IPS DF 6.9 (cell line): ENCODE data around the gene HM13.
"Not testable (repeated sequence)": the region's sequence is repeated elsewhere in the genome, so short reads cannot be mapped to it uniquely, and the experiment has no call there.

Experiments used
- DNase-seq: peaks from one replicate; pipeline ENCODE4 v3.0.0-alpha.2; 2013; ENCODE audit warnings: low read depth, low spot score
- H3K27ac ChIP-seq: one replicate; pipeline ENCODE4 v1.5.1; 2013; ENCODE audit warnings: low read length, control low read depth
- H3K27me3 ChIP-seq: 2 replicates; pipeline ENCODE4 v1.6.1; 2013; ENCODE audit warnings: mild to moderate bottlenecking, low read length; ENCODE audit not compliant: control insufficient read depth, insufficient read depth
- H3K36me3 ChIP-seq: 2 replicates; pipeline ENCODE4 v1.6.1; 2013; ENCODE audit warnings: low read length; ENCODE audit not compliant: control insufficient read depth, insufficient read depth
- H3K4me1 ChIP-seq: 2 replicates; pipeline ENCODE4 v1.6.1; 2013; ENCODE audit warnings: low read length; ENCODE audit not compliant: control insufficient read depth, insufficient read depth
- H3K4me3 ChIP-seq: 2 replicates; pipeline ENCODE4 v1.5.1; 2013; ENCODE audit warnings: mild to moderate bottlenecking, low read length
- H3K9me3 ChIP-seq: 2 replicates; pipeline ENCODE4 v1.6.1; 2013; ENCODE audit warnings: low read length, inconsistent platforms; ENCODE audit not compliant: control insufficient read depth, insufficient read depth
- WGBS: extraction: QIAGEN DNeasy Blood & Tissue Kit; methylation state at CpG from one replicate; pipeline ENCODE4 v1.1.7; 2013; ENCODE audit warnings: mixed read lengths, missing lambda C conversion rate; ENCODE audit not compliant: insufficient read length, insufficient coverage; 5-methylcytosine and 5-hydroxymethylcytosine counted together

The HM13 gene

GRCh38 chr20:31505903-31506302 is 8.3 kb upstream of the HM13 start:
- WGBS = no CpG with 5 or more reads among the region's 1 CpG

GRCh38 chr20:31508517-31509244 is 5.6 kb upstream of the HM13 start:
- H3K9me3 ChIP-seq = no peaks in the 10 kb centered on the region
- H3K4me1 ChIP-seq = no peaks in the 10 kb centered on the region
- H3K36me3 ChIP-seq = no peaks in the 10 kb centered on the region
- no peaks in the 10 kb centered on the region for H3K27me3 ChIP-seq
- no peak for DNase-seq
- no CpG with 5 or more reads among the region's 5 CpGs for WGBS
- no peak overlapping the region for H3K27ac ChIP-seq
- no peak overlapping the region for H3K4me3 ChIP-seq

More at GRCh38 chr20:31505903-31506302, 8.3 kb upstream of the HM13 start:
- Histone ChIP-seq H3K4me3 (no peak overlapping the region), H3K4me1 (no peaks in the 10 kb centered on the region), H3K27me3 (no peaks in the 10 kb centered on the region), H3K9me3 (no peaks in the 10 kb centered on the region; the same call in 1 of the 2 replicates), H3K27ac (no peak overlapping the region), H3K36me3 (no peaks in the 10 kb centered on the region)
- DNase-seq = no peak

GRCh38 chr20:31515072-31515774 is 981 bp downstream of the HM13 start:
- no peaks in the 10 kb centered on the region for H3K9me3 ChIP-seq
- H3K36me3 ChIP-seq = no peaks in the 10 kb centered on the region
- no CpG with 5 or more reads among the region's 4 CpGs for WGBS
- no peak overlapping the region for H3K27ac ChIP-seq
- DNase-seq = no peak
- no peaks in the 10 kb centered on the region; the same call in 1 of the 2 replicates for H3K4me1 ChIP-seq
- peak overlapping the region; percentile 96 for H3K4me3 ChIP-seq
- no peaks in the 10 kb centered on the region for H3K27me3 ChIP-seq

- Histone ChIP-seq H3K27ac (no peak overlapping the region), H3K9me3 (no peaks in the 10 kb centered on the region), H3K4me1 (no peaks in the 10 kb centered on the region; the same call in 1 of the 2 replicates), H3K4me3 (no peak overlapping the region), H3K36me3 (no peaks in the 10 kb centered on the region), H3K27me3 (no peaks in the 10 kb centered on the region)
- WGBS = no CpG with 5 or more reads among the region's 3 CpGs
- no peak for DNase-seq
These were observed 1.5 kb downstream of the HM13 start for GRCh38 chr20:31515775-31516107.

GRCh38 chr20:31516166-31516565 is 1.9 kb downstream of the HM13 start:
- DNase-seq = no peak
- WGBS = no CpG with 5 or more reads among the region's 4 CpGs
- Histone ChIP-seq H3K4me1 (no peaks in the 10 kb centered on the region; the same call in 1 of the 2 replicates), H3K36me3 (no peaks in the 10 kb centered on the region), H3K27ac (no peak overlapping the region), H3K27me3 (no peaks in the 10 kb centered on the region), H3K9me3 (no peaks in the 10 kb centered on the region), H3K4me3 (no peak overlapping the region)

- Histone ChIP-seq H3K4me3 (no peak overlapping the region), H3K9me3 (no peaks in the 10 kb centered on the region), H3K27me3 (no peaks in the 10 kb centered on the region), H3K4me1 (no peaks in the 10 kb centered on the region; the same call in 1 of the 2 replicates), H3K27ac (no peak overlapping the region), H3K36me3 (no peaks in the 10 kb centered on the region)
- DNase-seq = no peak
- WGBS = no CpG with 5 or more reads among the region's 2 CpGs
These were observed 2.4 kb downstream of the HM13 start for GRCh38 chr20:31516651-31517050.

- Histone ChIP-seq H3K27ac (no peak overlapping the region), H3K4me3 (no peak overlapping the region), H3K9me3 (no peaks in the 10 kb centered on the region), H3K4me1 (no peaks in the 10 kb centered on the region; the same call in 1 of the 2 replicates), H3K36me3 (no peaks in the 10 kb centered on the region), H3K27me3 (no peaks in the 10 kb centered on the region)
- DNase-seq = no peak
- no CpG with 5 or more reads among the region's 4 CpGs for WGBS
These were observed 3.1 kb downstream of the HM13 start for GRCh38 chr20:31517373-31517772.

- not testable (repeated sequence) for H3K36me3 ChIP-seq, H3K4me3 ChIP-seq, H3K9me3 ChIP-seq, DNase-seq, H3K4me1 ChIP-seq, H3K27me3 ChIP-seq, H3K27ac ChIP-seq
- WGBS = no CpG with 5 or more reads among the region's 7 CpGs
These were observed 7.0 kb downstream of the HM13 start for GRCh38 chr20:31521267-31521666.

- Histone ChIP-seq H3K9me3 (no peaks in the 10 kb centered on the region), H3K36me3 (no peaks in the 10 kb centered on the region; the same call in 1 of the 2 replicates), H3K4me3 (no peak overlapping the region), H3K27ac (no peak overlapping the region), H3K4me1 (no peaks in the 10 kb centered on the region), H3K27me3 (no peaks in the 10 kb centered on the region)
- DNase-seq = no peak
- WGBS = no CpG with 5 or more reads among the region's 6 CpGs
These were observed 8.5 kb downstream of the HM13 start for GRCh38 chr20:31522731-31523130.

- Histone ChIP-seq H3K4me1 (no peaks in the 10 kb centered on the region), H3K36me3 (peaks cover 4% of the 10 kb centered on the region; the same call in 1 of the 2 replicates), H3K4me3 (no peak overlapping the region), H3K27me3 (no peaks in the 10 kb centered on the region), H3K27ac (no peak overlapping the region), H3K9me3 (no peaks in the 10 kb centered on the region)
- no CpG with 5 or more reads among the region's 8 CpGs for WGBS
- no peak for DNase-seq
These were observed 9.4 kb downstream of the HM13 start for GRCh38 chr20:31523361-31524283.
